Loucy (cell line): ENCODE data around the gene RPL38.

Experiments used
- H2AFZ ChIP-seq: fragments of 200-600 bp; sonication (generic); 2 replicates; pipeline ENCODE4 v1.6.0; 2016; ENCODE audit warnings: antibody characterized with exemption, mild to moderate bottlenecking, low read length, moderate library complexity
- H3F3A ChIP-seq: fragments of 200-600 bp; 2 replicates; pipeline ENCODE4 v1.6.0; 2016; ENCODE audit warnings: antibody characterized with exemption, low read depth, mild to moderate bottlenecking
- H3K27me3 ChIP-seq: fragments of 200-600 bp; sonication (generic); 2 replicates; pipeline ENCODE4 v1.6.1; 2014; ENCODE audit warnings: low read length, mild to moderate bottlenecking; ENCODE audit not compliant: insufficient read depth, poor library complexity, severe bottlenecking
- H3K36me3 ChIP-seq: fragments of 200-600 bp; sonication (generic); 2 replicates; pipeline ENCODE4 v1.6.1; 2016; ENCODE audit warnings: low read length; ENCODE audit not compliant: insufficient read depth
- H3K4me1 ChIP-seq: fragments of 200-600 bp; sonication (generic); 2 replicates; pipeline ENCODE4 v1.5.1; 2014; ENCODE audit warnings: low read length, mild to moderate bottlenecking; ENCODE audit not compliant: insufficient read depth, poor library complexity, severe bottlenecking
- H3K4me2 ChIP-seq: fragments of 200-600 bp; sonication (generic); 2 replicates; pipeline ENCODE4 v1.6.0; 2014; ENCODE audit warnings: antibody characterized with exemption, low read length, low read depth, mild to moderate bottlenecking; ENCODE audit not compliant: poor library complexity, severe bottlenecking
- H3K4me3 ChIP-seq: fragments of 200-600 bp; sonication (generic); 2 replicates; pipeline ENCODE4 v1.5.1; 2014; ENCODE audit warnings: low read length, mild to moderate bottlenecking, mixed read lengths; ENCODE audit not compliant: poor library complexity, severe bottlenecking
- H3K79me2 ChIP-seq: fragments of 200-600 bp; sonication (generic); 2 replicates; pipeline ENCODE4 v1.6.1; 2014; ENCODE audit warnings: low read length; ENCODE audit not compliant: insufficient read depth
- H3K9ac ChIP-seq: fragments of 200-600 bp; sonication (generic); 2 replicates; pipeline ENCODE4 v1.6.0; 2014; ENCODE audit warnings: mild to moderate bottlenecking, low read depth, low read length, moderate library complexity; ENCODE audit not compliant: poor library complexity, severe bottlenecking
- H3K9me2 ChIP-seq: fragments of 200-600 bp; sonication (generic); replicated peaks from 2 replicates; pipeline ENCODE4 v1.6.1; 2016; ENCODE audit warnings: low read depth, low read length, mixed read lengths
- H3K9me3 ChIP-seq: fragments of 200-600 bp; sonication (generic); 2 replicates; pipeline ENCODE4 v1.6.1; 2014; ENCODE audit warnings: mild to moderate bottlenecking, antibody characterized with exemption, low read length, low read depth; ENCODE audit not compliant: insufficient read depth
- H4K20me1 ChIP-seq: fragments of 200-600 bp; sonication (generic); 2 replicates; pipeline ENCODE4 v1.6.0; 2014; ENCODE audit warnings: antibody characterized with exemption, low read length, mild to moderate bottlenecking; ENCODE audit not compliant: insufficient read depth, poor library complexity, severe bottlenecking
- EZH2phosphoT487 ChIP-seq: fragments of 200-600 bp; IDR thresholded peaks from 2 replicates; pipeline ENCODE4 v1.6.1; 2018; ENCODE audit warnings: antibody characterized with exemption, mild to moderate bottlenecking, moderate library complexity, borderline replicate concordance
- TF ChIP-seq, protein P1 (sequence below): fragments of 200-600 bp; sonication (generic); conservative IDR thresholded peaks from 2 replicates; pipeline ENCODE4 v1.5.1; 2014; ENCODE audit warnings: mild to moderate bottlenecking, antibody characterized with exemption, low read length

RPL38 gene

DNA sequence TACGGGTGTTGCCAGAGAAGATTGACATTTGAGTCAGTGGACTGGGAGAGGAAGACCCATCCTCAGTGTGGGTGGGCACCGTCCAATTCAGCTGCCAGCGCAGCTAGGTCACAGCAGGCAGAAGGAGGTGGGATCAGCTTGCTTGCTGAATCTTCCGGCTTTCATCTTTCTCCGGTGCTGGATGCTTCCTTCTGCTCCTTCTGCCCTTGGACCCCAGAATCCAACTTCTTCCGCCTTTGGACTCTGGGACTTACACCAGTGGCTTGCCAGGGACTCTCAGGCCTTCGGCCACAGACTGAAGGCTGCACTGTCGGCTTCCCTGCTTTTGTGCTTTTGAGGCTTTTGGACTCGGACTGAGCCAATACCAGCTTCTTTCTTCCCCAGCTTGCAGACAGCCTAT is 46.1 kb upstream of the RPL38 start:
- Histone ChIP-seq H3F3A (no peaks in the 10 kb centered on the region), H3K4me3 (no peak overlapping the region), H3K27me3 (no peaks in the 10 kb centered on the region), H3K9me3 (no peaks in the 10 kb centered on the region), H3K4me2 (no peak overlapping the region), H3K36me3 (no peaks in the 10 kb centered on the region), H3K9me2 (no peaks in the 10 kb centered on the region), H3K4me1 (no peaks in the 10 kb centered on the region), H2AFZ (no peak overlapping the region), H4K20me1 (no peaks in the 10 kb centered on the region), H3K79me2 (no peaks in the 10 kb centered on the region), H3K9ac (no peak overlapping the region)
- TF ChIP-seq EZH2phosphoT487, result no peak
- TF ChIP-seq, protein P1, sequence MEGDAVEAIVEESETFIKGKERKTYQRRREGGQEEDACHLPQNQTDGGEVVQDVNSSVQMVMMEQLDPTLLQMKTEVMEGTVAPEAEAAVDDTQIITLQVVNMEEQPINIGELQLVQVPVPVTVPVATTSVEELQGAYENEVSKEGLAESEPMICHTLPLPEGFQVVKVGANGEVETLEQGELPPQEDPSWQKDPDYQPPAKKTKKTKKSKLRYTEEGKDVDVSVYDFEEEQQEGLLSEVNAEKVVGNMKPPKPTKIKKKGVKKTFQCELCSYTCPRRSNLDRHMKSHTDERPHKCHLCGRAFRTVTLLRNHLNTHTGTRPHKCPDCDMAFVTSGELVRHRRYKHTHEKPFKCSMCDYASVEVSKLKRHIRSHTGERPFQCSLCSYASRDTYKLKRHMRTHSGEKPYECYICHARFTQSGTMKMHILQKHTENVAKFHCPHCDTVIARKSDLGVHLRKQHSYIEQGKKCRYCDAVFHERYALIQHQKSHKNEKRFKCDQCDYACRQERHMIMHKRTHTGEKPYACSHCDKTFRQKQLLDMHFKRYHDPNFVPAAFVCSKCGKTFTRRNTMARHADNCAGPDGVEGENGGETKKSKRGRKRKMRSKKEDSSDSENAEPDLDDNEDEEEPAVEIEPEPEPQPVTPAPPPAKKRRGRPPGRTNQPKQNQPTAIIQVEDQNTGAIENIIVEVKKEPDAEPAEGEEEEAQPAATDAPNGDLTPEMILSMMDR, result no peak

GRCh38 chr17:74158761-74159160 is 44.7 kb upstream of the RPL38 start:
- Histone ChIP-seq H3K27me3 (no peaks in the 10 kb centered on the region), H3K4me2 (no peak overlapping the region), H3K9ac (no peak overlapping the region), H3F3A (no peaks in the 10 kb centered on the region), H3K4me3 (no peak overlapping the region), H3K4me1 (no peaks in the 10 kb centered on the region), H4K20me1 (no peaks in the 10 kb centered on the region), H2AFZ (no peak overlapping the region), H3K9me2 (no peaks in the 10 kb centered on the region), H3K9me3 (no peaks in the 10 kb centered on the region), H3K36me3 (no peaks in the 10 kb centered on the region), H3K79me2 (no peaks in the 10 kb centered on the region)
- no peak for TF ChIP-seq EZH2phosphoT487
- TF ChIP-seq, protein P1, result no peak

DNA sequence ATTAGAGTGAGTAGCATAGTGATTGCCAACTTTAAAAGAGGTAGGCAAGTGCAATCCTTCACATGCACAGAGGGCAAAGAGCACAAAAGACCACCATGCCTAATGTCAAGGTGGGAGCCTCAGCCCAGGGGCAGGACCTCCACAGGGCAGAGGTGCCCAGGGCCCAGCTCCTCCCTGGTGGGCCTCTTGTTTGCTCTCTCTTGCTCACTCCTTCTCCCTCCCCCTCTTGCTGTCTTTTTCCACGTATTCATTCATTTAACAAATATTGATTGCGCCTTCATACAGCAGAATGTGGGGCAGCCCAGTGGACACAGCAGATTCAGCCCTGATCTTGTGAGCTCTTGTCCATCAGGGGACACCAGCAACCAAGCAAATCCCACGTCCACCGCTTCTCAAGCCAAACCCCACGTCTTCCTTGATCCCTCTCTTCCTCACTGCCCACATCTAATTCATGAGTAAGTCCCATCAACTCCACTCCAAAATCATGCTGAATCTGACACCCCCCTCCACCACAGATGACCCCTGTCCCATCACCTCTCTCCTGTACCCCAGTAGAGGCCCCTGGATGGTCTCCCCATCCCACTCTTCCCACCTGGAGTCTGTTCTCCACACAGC is 44.1 kb upstream of the RPL38 start:
- no peak overlapping the region for H2AFZ ChIP-seq
- no peak overlapping the region for H3K4me3 ChIP-seq
- H3K9ac ChIP-seq, result no peak overlapping the region
- no peaks in the 10 kb centered on the region for H3K27me3 ChIP-seq
- no peaks in the 10 kb centered on the region for H3K36me3 ChIP-seq
- no peaks in the 10 kb centered on the region for H3K9me3 ChIP-seq
- H3K4me2 ChIP-seq, result no peak overlapping the region
- no peak for TF ChIP-seq EZH2phosphoT487
- TF ChIP-seq, protein P1, result no peak
- no peaks in the 10 kb centered on the region for H3K79me2 ChIP-seq
- no peaks in the 10 kb centered on the region for H3K9me2 ChIP-seq
- H3K4me1 ChIP-seq, result no peaks in the 10 kb centered on the region
- H4K20me1 ChIP-seq, result no peaks in the 10 kb centered on the region
- no peaks in the 10 kb centered on the region for H3F3A ChIP-seq
